CD4-positive, alpha-beta memory T cell (primary cell): ENCODE data around the gene NUTM2A. TPM values are rescaled to one million over a fixed set of nuclear protein-coding genes. Genes with fewer than 3 reads are reported as not detected.
"Not testable (repeated sequence)": the region's sequence is repeated elsewhere in the genome, so short reads cannot be mapped to it uniquely, and the experiment has no call there.

Source experiments
- CTCF ChIA-PET: fragments of 350-600 bp; sonication (Branson Sonifier 250); formaldehyde crosslinking; loops from one replicate; lab custom pipeline; 2021; ENCODE audit warnings: inconsistent platforms; ENCODE audit not compliant: partially characterized antibody; lab: Charles Lee
- POLR2A ChIA-PET: fragments of 350-600 bp; sonication (Branson Sonifier 250); formaldehyde crosslinking; loops from one replicate; lab custom pipeline; 2021; ENCODE audit not compliant: partially characterized antibody; lab: Charles Lee
- DNase-seq, 5 donors: peaks; one replicate each; pipeline versions ENCODE4 v3.0.0 to v3.0.0-alpha.2; 2020 to 2022; ENCODE audit warnings: mixed read lengths in 1 of 5
- H3K27ac ChIP-seq: one replicate; pipeline ENCODE4 v1.7.0; 2013; ENCODE audit warnings: low read depth, low read length
- H3K27me3 ChIP-seq: 2 replicates; pipeline ENCODE4 v1.7.0; 2013; ENCODE audit warnings: mild to moderate bottlenecking, low read length, moderate library complexity; ENCODE audit not compliant: insufficient read depth
- H3K36me3 ChIP-seq: 2 replicates; pipeline ENCODE4 v1.7.0; 2013; ENCODE audit warnings: mild to moderate bottlenecking, low read length, moderate library complexity; ENCODE audit not compliant: insufficient read depth
- H3K4me1 ChIP-seq: 2 replicates; pipeline ENCODE4 v1.7.0; 2013; ENCODE audit warnings: mild to moderate bottlenecking, low read length, moderate library complexity; ENCODE audit not compliant: insufficient read depth
- H3K4me3 ChIP-seq, 2 donors: one replicate each; pipeline ENCODE4 v1.7.0; 2013; ENCODE audit warnings: low read length in 2 of 2, mild to moderate bottlenecking in 1 of 2
- H3K9me3 ChIP-seq, 2 donors: one replicate each; pipeline ENCODE4 v1.7.0; 2013; ENCODE audit warnings: low read length in 2 of 2, control low read depth in 1 of 2; ENCODE audit not compliant: control insufficient read depth in 1 of 2
- H3K27ac Mint-ChIP-seq, 7 donors: one replicate each; pipeline ENCODE4 v1.8.0; 2020 to 2021; ENCODE audit warnings: mixed read lengths in 7 of 7, mild to moderate bottlenecking in 6 of 7, inconsistent platforms in 3 of 7, moderate library complexity in 3 of 7
- H3K27me3 Mint-ChIP-seq, 2 donors: one replicate each; pipeline ENCODE4 v1.8.0; 2020 to 2021; ENCODE audit warnings: mixed read lengths in 2 of 2
- H3K36me3 Mint-ChIP-seq, 2 donors: one replicate each; pipeline ENCODE4 v1.8.0; 2020 to 2021; ENCODE audit warnings: mixed read lengths in 2 of 2, inconsistent platforms in 1 of 2, mild to moderate bottlenecking in 1 of 2
- H3K4me1 Mint-ChIP-seq, 4 donors: one replicate each; pipeline ENCODE4 v1.8.0; 2020 to 2021; ENCODE audit warnings: mixed read lengths in 4 of 4, mild to moderate bottlenecking in 1 of 4
- H3K4me3 Mint-ChIP-seq, 8 donors: one replicate each; pipeline ENCODE4 v1.8.0; 2020 to 2021; ENCODE audit warnings: mixed read lengths in 8 of 8, mild to moderate bottlenecking in 7 of 8, moderate library complexity in 6 of 8, inconsistent platforms in 3 of 8
- H3K9me3 Mint-ChIP-seq, 8 donors: one replicate each; pipeline ENCODE4 v1.8.0; 2020 to 2021; ENCODE audit warnings: mixed read lengths in 8 of 8, mild to moderate bottlenecking in 5 of 8, inconsistent platforms in 3 of 8, moderate library complexity in 1 of 8
- intact Hi-C: fragments of 100-400 bp; cut with micrococcal nuclease; formaldehyde crosslinking; loops from one replicate; pipeline ENCODE4 v1.15.1; 2023
- polyA plus RNA-seq, 2 donors: library from polyadenylated mRNA; unstranded; fragments of 300-500 nt; fragmentation: Illumina TruSeq; gene quantifications; one replicate each; pipeline ENCODE4 v1.2.3, GENCODE V29; 2021
- total RNA-seq, 2 experiments: library from RNA; stranded (reverse); gene quantifications; one replicate each; pipeline ENCODE4 v1.2.3, GENCODE V29; 2021

The NUTM2A gene
- total and polyA plus RNA-seq, 4 experiments from 2014 or later, result 1.2 to 1.3 TPM; not detected in 2

DNA sequence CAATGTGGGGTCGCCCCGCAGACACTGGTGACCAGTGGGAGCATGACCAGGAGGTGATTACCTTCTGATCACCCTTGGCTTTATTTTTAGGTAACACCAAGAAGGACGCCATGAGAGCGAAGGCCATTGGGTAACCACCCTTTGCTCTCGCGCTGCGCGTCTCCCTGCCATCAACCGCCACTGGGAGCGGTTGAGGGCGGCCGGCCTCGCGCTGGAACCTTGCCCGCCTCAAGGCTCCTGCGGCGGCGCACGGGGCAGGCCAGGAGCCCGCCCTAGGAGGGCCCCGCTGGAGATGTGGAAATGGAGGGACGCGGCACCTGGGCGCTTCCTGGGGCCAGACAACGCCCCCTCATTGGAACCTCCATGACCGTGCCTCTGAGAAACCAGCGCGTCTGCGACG is 2.5 kb upstream of the NUTM2A start:
- not testable (repeated sequence) for H3K27me3 Mint-ChIP-seq

DNA sequence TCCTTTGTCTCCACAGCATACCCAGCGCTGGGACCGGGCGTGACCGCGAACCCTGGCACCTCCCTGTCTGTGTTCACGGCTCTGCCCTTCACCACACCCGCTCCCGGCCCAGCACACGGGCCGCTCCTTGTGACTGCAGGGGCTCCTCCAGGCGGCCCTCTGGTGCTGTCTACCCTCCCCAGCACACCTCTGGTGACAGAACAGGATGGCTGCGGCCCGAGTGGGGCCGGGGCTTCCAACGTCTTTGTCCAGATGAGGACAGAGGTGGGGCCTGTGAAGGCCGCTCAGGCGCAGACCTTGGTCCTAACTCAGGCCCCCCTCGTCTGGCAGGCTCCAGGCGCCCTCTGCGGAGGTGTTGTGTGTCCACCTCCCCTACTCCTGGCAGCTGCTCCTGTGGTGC is 3.0 kb downstream of the NUTM2A start:
- POLR2A ChIA-PET, H3K4me3 ChIP-seq, H3K27ac Mint-ChIP-seq, H3K36me3 Mint-ChIP-seq, H3K9me3 ChIP-seq, H3K27ac ChIP-seq, DNase-seq, CTCF ChIA-PET, H3K36me3 ChIP-seq, H3K9me3 Mint-ChIP-seq, H3K4me1 Mint-ChIP-seq, intact Hi-C loops, H3K27me3 ChIP-seq, H3K4me1 ChIP-seq, H3K4me3 Mint-ChIP-seq, H3K27me3 Mint-ChIP-seq: not testable (repeated sequence)

More for the DNA sequence above, 2.5 kb upstream of the NUTM2A start:
- CTCF ChIA-PET, H3K27ac ChIP-seq, H3K27me3 ChIP-seq, H3K36me3 Mint-ChIP-seq, H3K9me3 Mint-ChIP-seq, H3K9me3 ChIP-seq, H3K36me3 ChIP-seq, H3K4me3 ChIP-seq, H3K27ac Mint-ChIP-seq, intact Hi-C loops, DNase-seq, H3K4me3 Mint-ChIP-seq, H3K4me1 ChIP-seq, POLR2A ChIA-PET, H3K4me1 Mint-ChIP-seq: not testable (repeated sequence)

DNA sequence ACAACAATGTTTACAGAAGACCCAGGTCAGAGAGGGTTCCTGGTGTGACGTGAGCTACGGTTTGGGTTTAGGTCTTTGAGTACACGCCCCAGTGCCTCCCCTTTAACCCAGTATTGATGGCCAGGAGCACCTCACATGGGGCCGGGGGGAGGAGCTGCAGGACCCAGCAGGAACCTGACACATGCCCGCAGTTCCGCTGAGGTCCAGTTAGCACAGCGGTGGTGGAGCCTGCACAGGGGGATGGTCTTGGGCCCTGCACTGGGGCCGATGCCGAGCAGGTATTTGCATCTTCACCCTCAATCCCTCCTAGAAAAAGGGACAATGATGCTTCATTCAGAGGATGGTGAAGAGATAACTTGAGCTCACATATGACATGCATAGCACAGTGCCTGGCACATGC is 4.0 kb downstream of the NUTM2A start:
- intact Hi-C loops, H3K4me1 Mint-ChIP-seq, H3K9me3 ChIP-seq, H3K4me1 ChIP-seq, H3K27ac ChIP-seq, POLR2A ChIA-PET, H3K4me3 ChIP-seq, H3K36me3 ChIP-seq, H3K27me3 Mint-ChIP-seq, CTCF ChIA-PET, H3K27me3 ChIP-seq, H3K36me3 Mint-ChIP-seq, H3K9me3 Mint-ChIP-seq, DNase-seq, H3K27ac Mint-ChIP-seq, H3K4me3 Mint-ChIP-seq: not testable (repeated sequence)

DNA sequence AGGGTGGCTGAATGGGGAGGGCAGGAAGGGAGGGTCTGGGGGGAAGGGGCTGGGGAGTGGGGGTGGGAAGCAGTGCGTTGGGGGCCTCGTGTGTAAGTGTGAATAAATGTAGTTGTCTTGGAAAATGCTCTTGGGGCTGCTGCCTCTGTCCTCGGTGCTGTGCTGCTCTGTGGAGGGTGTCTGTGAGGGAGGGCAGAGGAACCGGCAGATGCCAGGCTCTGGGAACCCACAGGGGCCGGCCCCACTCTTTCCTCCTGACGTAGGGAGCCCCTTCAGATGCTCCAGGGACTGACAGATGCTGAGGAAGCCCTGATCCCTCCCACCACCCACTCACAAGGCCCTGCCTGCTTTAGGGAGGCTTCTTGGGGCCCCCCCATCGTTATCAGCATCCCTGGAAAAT is 9.6 kb downstream of the NUTM2A start:
- H3K4me3 Mint-ChIP-seq, H3K4me1 ChIP-seq, H3K36me3 Mint-ChIP-seq, H3K4me3 ChIP-seq, H3K36me3 ChIP-seq, H3K27me3 Mint-ChIP-seq, intact Hi-C loops, H3K4me1 Mint-ChIP-seq, H3K9me3 ChIP-seq, H3K9me3 Mint-ChIP-seq, DNase-seq, H3K27ac ChIP-seq, H3K27ac Mint-ChIP-seq, H3K27me3 ChIP-seq, CTCF ChIA-PET, POLR2A ChIA-PET: not testable (repeated sequence)

DNA sequence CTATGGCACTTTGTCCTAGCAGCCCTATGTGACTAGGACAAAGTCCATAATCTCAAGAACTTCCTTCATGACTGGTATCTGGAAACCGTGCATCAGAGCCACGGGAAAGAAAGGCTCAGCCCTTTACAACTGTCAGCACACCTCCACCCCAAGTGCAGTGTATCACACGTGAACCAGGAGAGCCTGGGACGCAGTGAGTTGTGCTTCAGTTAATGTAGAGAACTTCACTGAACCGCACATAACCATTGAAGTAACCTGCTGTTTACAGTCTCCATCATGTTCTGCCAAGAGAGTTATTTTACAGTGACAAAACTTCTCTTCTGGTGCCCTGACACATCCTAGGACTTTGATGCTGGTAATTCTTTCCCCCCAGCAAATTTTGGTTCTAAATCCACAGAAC is 12.0 kb downstream of the NUTM2A start:
- H3K4me3 ChIP-seq, DNase-seq, H3K27me3 Mint-ChIP-seq, H3K9me3 ChIP-seq, H3K36me3 ChIP-seq, H3K27ac Mint-ChIP-seq, POLR2A ChIA-PET, H3K4me3 Mint-ChIP-seq, H3K27ac ChIP-seq, H3K27me3 ChIP-seq, intact Hi-C loops, CTCF ChIA-PET, H3K36me3 Mint-ChIP-seq, H3K4me1 Mint-ChIP-seq, H3K9me3 Mint-ChIP-seq, H3K4me1 ChIP-seq: not testable (repeated sequence)

- H3K27ac Mint-ChIP-seq, H3K27me3 Mint-ChIP-seq, H3K36me3 Mint-ChIP-seq, DNase-seq, POLR2A ChIA-PET, H3K4me1 ChIP-seq, H3K9me3 Mint-ChIP-seq, H3K4me1 Mint-ChIP-seq, H3K4me3 ChIP-seq, H3K36me3 ChIP-seq, H3K9me3 ChIP-seq, H3K27ac ChIP-seq, CTCF ChIA-PET, intact Hi-C loops, H3K27me3 ChIP-seq, H3K4me3 Mint-ChIP-seq: not testable (repeated sequence)
Observed at GRCh38 chr10:87239346-87239808, 14.1 kb downstream of the NUTM2A start.

GRCh38 chr10:87242192-87242591 is 16.9 kb downstream of the NUTM2A start:
- H3K27ac ChIP-seq, H3K27me3 ChIP-seq, H3K36me3 Mint-ChIP-seq, POLR2A ChIA-PET, CTCF ChIA-PET, H3K4me1 ChIP-seq, H3K4me1 Mint-ChIP-seq, H3K4me3 Mint-ChIP-seq, H3K9me3 Mint-ChIP-seq, H3K27me3 Mint-ChIP-seq, H3K9me3 ChIP-seq, H3K36me3 ChIP-seq, intact Hi-C loops, H3K27ac Mint-ChIP-seq, H3K4me3 ChIP-seq, DNase-seq: not testable (repeated sequence)

DNA sequence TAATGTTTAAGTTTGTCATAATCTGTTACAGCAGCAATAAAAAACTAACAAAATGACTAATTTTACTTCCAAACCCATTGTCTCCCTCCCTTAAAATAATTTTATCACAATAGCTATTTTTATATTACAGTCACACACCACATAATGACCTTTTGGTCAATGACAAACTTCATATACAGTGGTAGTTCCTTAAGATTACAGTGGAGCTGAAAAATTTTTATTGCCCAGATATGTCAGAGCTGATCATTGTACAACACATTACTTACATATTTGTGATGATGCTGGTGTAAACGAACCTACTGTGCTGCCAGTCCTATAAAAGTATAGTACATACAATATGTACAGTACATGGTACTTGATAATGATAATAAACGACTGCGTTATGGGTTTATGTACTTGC is 22.1 kb downstream of the NUTM2A start:
- DNase-seq, H3K27me3 Mint-ChIP-seq, H3K36me3 ChIP-seq, H3K4me3 Mint-ChIP-seq, H3K27ac Mint-ChIP-seq, H3K36me3 Mint-ChIP-seq, intact Hi-C loops, H3K4me1 Mint-ChIP-seq, H3K4me1 ChIP-seq, H3K4me3 ChIP-seq, H3K27ac ChIP-seq, H3K27me3 ChIP-seq, H3K9me3 ChIP-seq, H3K9me3 Mint-ChIP-seq, CTCF ChIA-PET, POLR2A ChIA-PET: not testable (repeated sequence)
